WTC11 (cell line): Measurements from ENCODE around the gene SRSF4. TPM values are rescaled to one million over a fixed set of nuclear protein-coding genes. Genes with fewer than 3 reads are reported as not detected.

Source experiments
- ATAC-seq: fragments of 200-7000 bp; cut with Tn5 transposase; 2 replicates; pipeline ENCODE4 v1.10.0; 2021; ENCODE audit warnings: mild to moderate bottlenecking, moderate library complexity
- CTCF ChIA-PET: fragments of 300-600 bp; sonication (Branson Sonifier 250); formaldehyde crosslinking; loops from one replicate; lab custom pipeline; 2021; ENCODE audit warnings: antibody characterized with exemption; lab: Charles Lee
- POLR2A ChIA-PET: fragments of 350-600 bp; sonication (Branson Sonifier 250); formaldehyde crosslinking; loops from one replicate; lab custom pipeline; 2021; ENCODE audit warnings: antibody characterized with exemption; lab: Charles Lee
- DNase-seq: peaks from one replicate; pipeline ENCODE4 v3.0.0; 2021; ENCODE audit warnings: low spot score
- H3K27ac Mint-ChIP-seq: 2 replicates; pipeline ENCODE4 v1.8.0; 2021; ENCODE audit warnings: mixed read lengths
- H3K27me3 Mint-ChIP-seq: 2 replicates; pipeline ENCODE4 v1.8.0; 2021; ENCODE audit warnings: low read depth, mild to moderate bottlenecking, moderate library complexity, mixed read lengths
- H3K36me3 Mint-ChIP-seq: 2 replicates; pipeline ENCODE4 v1.8.0; 2021; ENCODE audit warnings: mixed read lengths
- H3K4me1 Mint-ChIP-seq: 2 replicates; pipeline ENCODE4 v1.8.0; 2022; ENCODE audit warnings: mixed read lengths
- H3K4me3 Mint-ChIP-seq: 2 replicates; pipeline ENCODE4 v1.8.0; 2021; ENCODE audit warnings: mild to moderate bottlenecking, moderate library complexity, mixed read lengths
- H3K9me3 Mint-ChIP-seq: 2 replicates; pipeline ENCODE4 v1.8.0; 2021; ENCODE audit warnings: mixed read lengths
- AR ChIP-seq: fragments of 250-450 bp; sonication (Bioruptor Pico); IDR thresholded peaks from 2 replicates; pipeline ENCODE4 v1.9.0; 2021; ENCODE audit warnings: mild to moderate bottlenecking
- ATF1 ChIP-seq: sonication (generic); formaldehyde crosslinking; IDR thresholded peaks from 2 replicates; pipeline ENCODE4 v1.8.1; 2023; ENCODE audit warnings: mild to moderate bottlenecking, moderate library complexity, missing genetic modification reagents
- ATF2 ChIP-seq: sonication (generic); formaldehyde crosslinking; IDR thresholded peaks from 2 replicates; pipeline ENCODE4 v1.8.1; 2022; ENCODE audit warnings: low read depth, missing genetic modification reagents, borderline replicate concordance
- CTCF ChIP-seq: fragments of 200-600 bp; IDR thresholded peaks from 2 replicates; pipeline ENCODE4 v1.8.0; 2022; ENCODE audit warnings: antibody characterized with exemption
- E2F4 ChIP-seq: sonication (generic); formaldehyde crosslinking; IDR thresholded peaks from 2 replicates; pipeline ENCODE4 v1.8.1; 2022; ENCODE audit warnings: low read depth, mild to moderate bottlenecking, moderate library complexity, missing genetic modification reagents, borderline replicate concordance
- E2F5 ChIP-seq: sonication (generic); formaldehyde crosslinking; IDR thresholded peaks from 2 replicates; pipeline ENCODE4 v1.8.1; 2022; ENCODE audit warnings: mild to moderate bottlenecking, moderate library complexity, missing genetic modification reagents
- ELF4 ChIP-seq: sonication (generic); formaldehyde crosslinking; IDR thresholded peaks from 2 replicates; pipeline ENCODE4 v1.8.1; 2022; ENCODE audit warnings: low read depth, mild to moderate bottlenecking, moderate library complexity, missing genetic modification reagents
- ETV6 ChIP-seq: sonication (generic); formaldehyde crosslinking; IDR thresholded peaks from 2 replicates; pipeline ENCODE4 v1.8.1; 2022; ENCODE audit warnings: mild to moderate bottlenecking, missing genetic modification reagents
- FOXK1 ChIP-seq: sonication (generic); formaldehyde crosslinking; IDR thresholded peaks from 2 replicates; pipeline ENCODE4 v1.8.0; 2022; ENCODE audit warnings: mild to moderate bottlenecking, moderate library complexity, missing genetic modification reagents
- HMGXB4 ChIP-seq: sonication (generic); formaldehyde crosslinking; IDR thresholded peaks from 2 replicates; pipeline ENCODE4 v1.8.1; 2023; ENCODE audit warnings: mild to moderate bottlenecking, moderate library complexity, missing genetic modification reagents
- MAX ChIP-seq: sonication (generic); formaldehyde crosslinking; IDR thresholded peaks from 2 replicates; pipeline ENCODE4 v1.8.0; 2022; ENCODE audit warnings: mild to moderate bottlenecking, missing genetic modification reagents
- NFYB ChIP-seq: sonication (generic); formaldehyde crosslinking; conservative IDR thresholded peaks from 2 replicates; pipeline ENCODE4 v1.8.0; 2022; ENCODE audit warnings: low read depth, missing genetic modification reagents
- STAT6 ChIP-seq: sonication (generic); formaldehyde crosslinking; conservative IDR thresholded peaks from 2 replicates; pipeline ENCODE4 v1.8.1; 2023; ENCODE audit warnings: mild to moderate bottlenecking, low read depth, missing genetic modification reagents, moderate library complexity
- ZMAT4 ChIP-seq: fragments of 250-450 bp; sonication (Bioruptor Pico); IDR thresholded peaks from 2 replicates; pipeline ENCODE4 v1.9.0; 2021; ENCODE audit warnings: mild to moderate bottlenecking
- ZNF263 ChIP-seq: sonication (generic); formaldehyde crosslinking; IDR thresholded peaks from 2 replicates; pipeline ENCODE4 v1.8.1; 2022; ENCODE audit warnings: low read depth, mild to moderate bottlenecking, moderate library complexity, missing genetic modification reagents
- ZNF423 ChIP-seq: fragments of 250-450 bp; sonication (Bioruptor Pico); IDR thresholded peaks from 2 replicates; pipeline ENCODE4 v2.1.2; 2022; ENCODE audit warnings: mild to moderate bottlenecking, moderate library complexity
- total RNA-seq: library from RNA; stranded (reverse); gene quantifications from 3 replicates; pipeline ENCODE4 v1.2.3, GENCODE V29; 2021

SRSF4 gene
- total RNA-seq, 1 experiment from 2014 or later = 99.9 TPM

GRCh38 chr1:29121936-29122681 is 59.6 kb downstream of the SRSF4 start (continued):
- no peak for TF ChIP-seq ZMAT4 (CRISPR knock-in tag)
- 0 out of 2 replicates have a peak, but pooled peaks have one; percentile 8 for TF ChIP-seq E2F4
- peak; percentile 86; the same call in 1 of the 2 replicates for TF ChIP-seq MAX (CRISPR knock-in tag)
- TF ChIP-seq ZNF423 = peak; percentile 91
- no peak for TF ChIP-seq AR (CRISPR knock-in tag)
- 0 out of 2 replicates have a peak, but pooled peaks have one; percentile 23 for TF ChIP-seq FOXK1 (CRISPR knock-in tag)
- peak; percentile 18 for TF ChIP-seq ETV6
- 0 out of 2 replicates have a peak, but pooled peaks have one; percentile 16 for TF ChIP-seq NFYB

GRCh38 chr1:29121516-29121935 is 60.2 kb downstream of the SRSF4 start:
- H3K9me3 Mint-ChIP-seq = no peaks in the 10 kb centered on the region
- H3K4me3 Mint-ChIP-seq = peak overlapping the region; percentile 74
- DNase-seq (peak; percentile 63), ATAC-seq (peak; percentile 6)
- 0 out of 2 replicates have a peak, but pooled peaks have one; percentile 4 for TF ChIP-seq ELF4 (CRISPR knock-in tag)
- TF ChIP-seq E2F5 (CRISPR knock-in tag) = no peak
- TF ChIP-seq ZNF423 = peak; percentile 2; the same call in 1 of the 2 replicates
- no peak for TF ChIP-seq ATF1
- TF ChIP-seq HMGXB4 = 0 out of 2 replicates have a peak, but pooled peaks have one; percentile 18
- TF ChIP-seq CTCF = peak; percentile 32; the same call in 1 of the 2 replicates
- no peak for TF ChIP-seq STAT6 (CRISPR knock-in tag)
- TF ChIP-seq ATF2 (CRISPR knock-in tag) = no peak
- no peak for TF ChIP-seq ZNF263 (CRISPR knock-in tag)
- ChIA-PET CTCF (interaction anchor here (0.6 to 6.3 kb wide), 19 partner anchors 8 to 338 kb away, joined by 3 to 45 read pairs (median 4); partner anchors contain the start of genes MECR and SRSF4), POLR2A (interaction anchor here (0.5 to 2.3 kb wide), 6 partner anchors 8 to 385 kb away, joined by 3 to 8 read pairs (median 4); partner anchors contain the start of genes SRSF4 and YTHDF2)
- peaks cover 19% of the 10 kb centered on the region for H3K4me1 Mint-ChIP-seq
- no peaks in the 10 kb centered on the region for H3K36me3 Mint-ChIP-seq
- no peak overlapping the region for H3K27ac Mint-ChIP-seq
- peaks cover 23% of the 10 kb centered on the region for H3K27me3 Mint-ChIP-seq
